ENCODE data around the gene EFNB3.

- TF ChIP-seq POLR2A (IDR thresholded peaks at IDR 0.05) (no peak), CTCF (IDR thresholded peaks at IDR 0.05) (no peak)
Measured at GRCh38 chr17:7742729-7743128, 37.7 kb downstream of the EFNB3 start.
